Measurements from ENCODE around the gene PNPLA3.

Gene PNPLA3

GRCh38 chr22:43994416-43994815 is 70.8 kb downstream of the PNPLA3 start:
- DNase-seq = no peak

- DNase-seq = no peak
These were observed 71.6 kb downstream of the PNPLA3 start for GRCh38 chr22:43995057-43995685.

- no peak for DNase-seq
These were observed 72.2 kb downstream of the PNPLA3 start for GRCh38 chr22:43995798-43996169.

- DNase-seq = no peak
These were observed 72.8 kb downstream of the PNPLA3 start for GRCh38 chr22:43996170-43996980.

GRCh38 chr22:43996981-43997265 is 73.3 kb downstream of the PNPLA3 start:
- no peak for DNase-seq

All from NCI-H2107 (cell line).